ENCODE measurements around the gene MOCS3.
"Not testable (repeated sequence)": the region's sequence is repeated elsewhere in the genome, so short reads cannot be mapped to it uniquely, and the experiment has no call there.

MOCS3 gene

DNA sequence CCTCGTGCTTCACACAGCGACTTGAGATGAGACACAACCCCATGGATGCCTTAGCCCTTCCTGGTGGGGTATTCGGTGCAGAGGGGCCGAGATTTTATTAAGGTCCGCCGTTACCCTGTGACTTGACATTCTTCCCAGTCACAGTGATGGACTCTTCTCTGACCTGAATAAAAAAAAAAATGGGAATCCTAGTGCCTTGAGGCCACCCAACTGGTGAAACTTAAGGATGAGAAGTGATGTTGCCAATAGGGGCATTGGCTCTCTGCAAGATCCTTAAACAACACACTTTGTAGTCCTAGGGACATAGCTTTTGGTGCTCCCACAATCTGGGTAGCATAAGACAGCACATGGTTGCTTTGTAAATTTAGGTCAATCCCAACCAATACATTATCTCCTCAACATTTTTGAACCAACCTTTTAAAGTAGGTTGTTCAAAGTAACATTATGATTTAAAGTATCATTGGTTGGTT lies 26.6 kb upstream of the MOCS3 start:
- DNase-seq: no peak

GRCh38 chr20:50932691-50933280 lies 25.8 kb upstream of the MOCS3 start:
- no peak for DNase-seq

GRCh38 chr20:50933589-50933988 lies 25.0 kb upstream of the MOCS3 start:
- DNase-seq: no peak

DNA sequence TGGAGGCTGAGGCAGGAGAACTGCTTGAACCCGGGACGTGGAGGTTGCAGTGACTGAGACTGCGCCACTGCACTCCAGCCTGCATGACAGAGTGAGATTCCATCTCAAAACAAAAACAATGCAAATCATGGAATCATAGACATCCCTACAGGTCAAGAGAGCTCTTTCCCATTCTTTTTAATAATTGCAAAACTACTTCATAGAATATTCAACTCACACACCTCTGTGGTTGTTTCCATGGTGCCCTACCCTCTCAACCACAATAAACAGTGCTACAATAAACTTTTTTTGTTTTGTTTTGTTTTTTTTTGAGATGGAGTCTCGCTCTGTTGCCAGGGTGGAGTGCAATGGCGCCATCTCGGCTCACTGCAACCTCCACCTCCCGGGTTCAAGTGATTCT lies 15.5 kb upstream of the MOCS3 start:
- no peak for DNase-seq

- DNase-seq: no peak
Observed at GRCh38 chr20:50948132-50948785, 10.4 kb upstream of the MOCS3 start.

DNA sequence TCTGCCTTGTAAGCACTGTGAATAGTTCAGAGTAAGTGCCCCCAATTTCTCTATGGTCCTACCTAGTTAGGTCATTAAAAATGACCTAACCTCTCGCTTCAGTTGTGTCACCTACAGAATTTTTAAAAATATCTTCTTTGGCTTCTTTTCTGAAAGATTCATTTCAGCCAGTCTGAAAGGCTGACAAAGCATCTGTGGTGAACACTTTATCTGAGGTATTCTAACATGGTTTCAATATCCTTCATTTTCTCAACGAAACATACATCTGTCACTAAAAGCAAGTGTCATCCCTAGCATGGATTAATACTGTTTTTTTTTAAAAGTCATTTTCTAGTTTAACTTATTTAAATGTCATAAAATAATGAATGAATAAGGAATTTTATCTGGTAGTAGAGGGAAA lies 5.4 kb upstream of the MOCS3 start:
- DNase-seq: no peak

DNA sequence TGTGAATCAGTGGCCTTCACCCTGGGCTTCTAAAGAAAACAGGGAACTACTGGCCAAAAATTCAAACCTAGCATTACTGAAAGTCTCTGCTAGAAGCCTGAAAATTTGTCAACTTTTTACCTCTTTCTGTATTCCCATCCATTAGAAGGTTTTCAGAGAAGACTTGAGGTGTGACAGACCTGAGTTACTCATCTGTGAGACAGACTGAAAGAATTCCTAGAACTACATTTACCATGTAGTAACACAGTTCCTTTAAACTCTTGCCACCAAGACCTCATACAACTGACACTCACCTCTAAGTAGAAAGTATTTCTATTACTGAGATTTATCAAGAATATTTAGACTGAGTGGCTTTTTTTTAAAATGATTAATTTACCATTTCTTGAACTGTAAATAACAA lies 4.8 kb upstream of the MOCS3 start:
- no peak for DNase-seq

- no peak for DNase-seq
Observed at GRCh38 chr20:50957276-50957675, 1.3 kb upstream of the MOCS3 start.

DNA sequence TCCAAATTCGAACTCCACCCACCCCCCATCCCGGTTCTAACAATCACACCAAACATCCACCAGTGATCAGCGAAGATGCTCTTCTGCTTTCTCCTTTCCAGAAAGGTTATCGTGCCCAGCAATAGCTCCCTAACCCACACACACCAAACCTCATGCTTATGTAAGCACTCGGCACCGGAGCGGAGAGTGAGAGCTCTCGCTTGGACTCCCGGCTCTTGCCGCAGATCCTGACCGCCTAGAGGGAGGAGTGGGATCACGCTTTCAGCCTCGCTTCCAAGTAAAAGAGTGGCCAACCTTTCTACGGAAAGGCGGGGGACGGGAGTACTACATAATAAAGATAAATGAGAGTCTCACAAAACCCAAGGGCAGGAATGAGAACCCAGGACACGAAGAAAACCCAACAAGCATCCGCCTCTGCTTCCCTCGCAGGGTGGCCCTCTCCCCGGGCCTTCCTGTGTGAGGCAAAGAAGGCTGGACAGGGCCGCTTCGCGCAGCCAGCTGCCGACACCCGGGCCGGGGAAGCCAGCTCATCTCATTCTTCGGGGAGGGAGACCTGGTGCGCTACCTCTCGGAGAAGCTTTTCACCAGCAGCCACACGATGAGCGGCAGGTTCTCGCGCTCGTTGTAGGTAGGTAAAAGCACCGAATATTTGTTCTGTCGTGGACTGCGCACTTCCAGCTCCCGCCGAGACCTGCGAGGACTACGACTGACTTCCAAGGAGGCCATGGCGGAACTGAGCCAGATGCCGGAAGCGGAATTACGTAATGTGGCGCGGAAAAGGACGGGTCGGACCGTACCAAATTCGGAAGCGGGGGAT lies 612 bp upstream of the MOCS3 start, which contains the start of gene DPM1:
TSS of gene DPM1 (minus strand) at position 735 of the 817 bp plus-strand sequence. CDS start at position 726, 9 bp downstream.
- peak; percentile 61 to 93 for DNase-seq

GRCh38 chr20:50959543-50960126 lies 1.0 kb downstream of the MOCS3 start:
- no peak for DNase-seq

DNA sequence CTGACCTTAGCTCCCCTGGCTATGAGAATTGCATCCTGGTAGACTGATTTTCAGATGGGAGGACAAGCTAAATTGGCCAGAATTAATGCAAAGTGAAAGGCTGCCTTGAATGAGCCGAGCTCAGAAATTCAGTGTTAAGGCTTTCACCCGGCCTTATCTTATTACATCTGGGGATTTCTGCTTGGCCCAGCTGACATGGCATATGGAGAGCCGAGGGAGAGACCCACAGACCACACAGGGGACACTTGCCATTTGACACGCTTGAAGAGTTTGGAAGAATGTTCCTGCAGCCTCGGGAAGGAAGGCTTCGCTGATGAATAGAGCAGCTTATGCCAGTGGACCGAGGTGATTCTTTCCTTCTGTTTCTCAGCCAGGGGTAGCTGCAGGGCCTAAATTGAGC lies 9.0 kb downstream of the MOCS3 start:
- no peak for DNase-seq

- no peak for DNase-seq
Observed at GRCh38 chr20:50968289-50968688, 9.7 kb downstream of the MOCS3 start.

GRCh38 chr20:50969435-50969834 lies 10.8 kb downstream of the MOCS3 start:
- no peak for DNase-seq

GRCh38 chr20:50969912-50970311 lies 11.3 kb downstream of the MOCS3 start:
- DNase-seq: no peak

DNA sequence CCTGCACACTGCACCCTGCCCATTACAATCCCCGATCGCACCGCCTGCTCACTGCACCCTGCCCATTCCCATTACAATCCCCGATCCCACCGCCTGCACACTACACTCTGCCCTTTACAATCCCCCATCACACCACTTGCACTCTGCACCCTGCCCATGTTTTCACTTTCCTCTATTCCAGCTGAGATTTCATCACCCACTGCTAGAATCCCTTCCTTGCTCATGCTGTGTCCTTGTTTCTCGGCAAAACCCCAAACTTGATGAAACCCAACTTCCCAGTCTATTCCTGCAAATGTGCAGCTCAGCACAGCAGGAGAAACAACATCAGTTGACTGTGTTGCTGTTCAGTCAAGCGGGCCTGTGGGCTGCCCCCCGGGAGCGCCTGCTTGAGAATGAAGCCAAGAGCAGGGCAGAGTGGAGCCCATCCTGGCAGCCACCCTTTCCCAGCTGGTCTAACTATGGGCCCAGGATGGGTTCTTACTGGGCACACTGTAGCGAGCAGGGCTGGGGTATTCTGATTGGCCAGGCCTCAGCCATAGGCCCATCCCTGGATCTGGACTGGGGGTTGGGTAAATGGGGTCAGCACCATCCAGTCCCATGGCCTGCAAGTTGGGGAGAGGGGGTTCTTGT lies 17.2 kb downstream of the MOCS3 start:
- DNase-seq: no peak

DNA sequence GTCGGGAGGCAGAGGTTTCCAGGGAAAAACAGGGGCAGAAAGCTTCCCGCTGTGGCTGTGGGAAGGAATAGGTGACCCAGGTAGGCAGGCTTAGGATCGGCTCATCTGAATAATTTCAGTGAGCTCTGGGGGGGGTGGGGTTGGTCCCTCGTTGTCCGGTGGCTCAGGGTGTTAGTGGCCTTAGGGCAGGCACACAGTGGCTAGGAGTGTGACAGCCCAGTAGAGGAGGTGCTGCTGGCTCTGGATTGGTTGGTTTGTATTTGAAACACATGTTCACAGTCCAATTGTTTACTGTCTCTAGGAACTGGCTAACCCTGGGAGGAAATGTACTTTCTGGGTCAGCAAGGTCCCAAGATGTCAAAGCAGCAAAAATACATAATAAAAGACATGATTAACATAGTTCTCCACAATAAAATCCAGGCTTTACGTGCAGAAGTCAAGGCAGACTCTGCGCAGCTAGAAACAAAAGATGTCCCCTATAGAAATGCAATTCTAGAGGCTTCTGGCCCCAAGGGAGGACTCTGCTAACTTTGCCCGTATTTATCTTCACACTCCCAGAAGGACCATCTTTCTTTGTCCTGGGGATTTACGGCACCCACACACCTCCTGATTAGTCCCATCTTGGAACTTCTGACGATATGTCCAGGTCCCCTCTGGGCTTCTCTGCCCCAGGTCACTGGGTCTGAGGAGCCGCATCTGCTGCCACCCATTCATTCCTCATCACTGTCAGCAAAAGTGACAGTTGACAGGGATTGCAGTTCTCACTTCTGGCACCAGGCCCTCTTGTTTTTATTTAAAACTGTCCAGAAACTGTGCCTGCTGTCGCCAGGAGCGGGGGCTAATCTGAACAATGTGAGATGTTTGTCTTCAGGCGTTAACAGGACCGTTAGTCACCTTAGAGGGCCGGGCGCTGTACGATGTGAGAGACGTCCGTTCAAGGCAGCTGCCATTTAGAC lies 18.7 kb downstream of the MOCS3 start:
- no peak for DNase-seq

DNA sequence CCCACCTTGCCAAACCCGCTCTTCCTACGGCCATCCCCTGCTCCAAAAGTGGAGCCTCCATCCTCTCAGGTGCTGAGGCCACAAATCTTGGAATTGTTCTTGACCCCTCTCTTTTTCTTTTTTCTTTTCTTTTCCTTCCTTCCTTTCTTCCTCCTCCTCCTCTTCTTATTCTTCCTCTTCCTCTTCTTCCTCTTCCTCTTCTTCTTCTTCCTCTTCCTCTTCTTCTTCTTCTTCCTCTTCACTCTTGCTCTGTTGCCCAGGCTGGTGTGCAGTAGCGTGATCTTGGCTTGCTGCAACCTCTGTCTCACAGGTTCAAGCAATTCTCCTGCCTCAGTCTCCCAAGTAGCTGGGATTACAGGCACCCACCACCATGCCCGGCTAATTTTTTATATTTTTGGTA lies 19.9 kb downstream of the MOCS3 start:
- not testable (repeated sequence) for DNase-seq

- peak; percentile 96 to 97 for DNase-seq
Observed at GRCh38 chr20:50980071-50980681, 21.6 kb downstream of the MOCS3 start.

DNA sequence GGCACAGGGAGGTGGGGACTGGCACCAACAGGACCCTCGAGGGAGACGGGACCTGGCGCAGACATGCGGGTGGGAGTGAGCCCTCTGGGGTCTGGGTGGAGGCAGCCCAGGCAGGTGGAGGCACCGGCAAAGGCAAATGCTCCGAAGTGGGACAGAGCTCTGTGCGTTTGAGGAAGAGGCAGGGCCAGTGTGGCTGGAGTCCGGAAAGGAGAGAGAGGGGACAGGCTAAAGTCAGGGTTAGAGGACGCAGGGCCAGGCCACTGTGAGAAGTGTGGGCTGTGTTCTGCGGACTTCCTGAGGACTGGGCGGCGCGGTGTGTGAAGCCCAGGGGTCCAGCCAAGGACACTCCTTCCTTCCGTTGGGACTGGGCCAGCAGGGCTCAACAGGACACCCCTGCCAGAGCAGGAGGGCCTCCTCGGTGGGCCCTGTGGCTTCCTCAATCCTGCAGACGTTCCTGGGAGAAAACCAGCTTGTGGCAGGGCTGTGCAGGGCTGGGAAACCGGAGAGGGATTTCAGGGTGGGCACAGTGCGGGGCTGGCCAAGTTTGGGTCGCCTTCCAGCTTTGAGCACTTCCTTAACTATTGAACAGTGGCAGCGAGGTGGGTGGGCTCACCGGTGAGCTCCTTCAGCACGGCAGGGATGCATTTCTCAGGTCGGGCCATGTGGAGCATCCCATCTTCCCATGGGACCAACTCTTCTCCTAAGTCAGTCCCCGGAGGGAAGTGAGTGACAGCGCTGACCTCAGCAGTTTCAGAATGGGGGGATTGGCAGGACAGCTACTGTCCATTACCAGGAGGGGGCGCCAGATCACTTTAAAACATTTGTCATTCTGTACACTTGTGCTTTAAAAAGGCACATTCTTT lies 22.5 kb downstream of the MOCS3 start:
- DNase-seq: peak; percentile 60 to 62

GRCh38 chr20:50981714-50982048 lies 23.1 kb downstream of the MOCS3 start:
- DNase-seq: no peak
